T-helper 1 cell treated with Interleukin-12 subunit alpha and Interleukin-12 subunit beta and Interleukin-4 antibody, amounts not matched to agents 30 μg/mL and 1 μg/mL, for 36 hours (primary cell): Measurements from ENCODE around the gene PADI3.
"Not testable (repeated sequence)": the region's sequence is repeated elsewhere in the genome, so short reads cannot be mapped to it uniquely, and the experiment has no call there.

ENCODE experiments used
- H3K27ac Mint-ChIP-seq: one replicate; pipeline ENCODE4 v1.8.0; 2021; ENCODE audit warnings: mild to moderate bottlenecking, mixed read lengths
- H3K27me3 Mint-ChIP-seq: one replicate; pipeline ENCODE4 v1.8.0; 2021; ENCODE audit warnings: low read depth, mixed read lengths
- H3K36me3 Mint-ChIP-seq: one replicate; pipeline ENCODE4 v1.8.0; 2021; ENCODE audit warnings: low read depth, mixed read lengths
- H3K4me1 Mint-ChIP-seq: one replicate; pipeline ENCODE4 v1.8.0; 2021; ENCODE audit warnings: low read depth, mixed read lengths
- H3K4me3 Mint-ChIP-seq: one replicate; pipeline ENCODE4 v1.8.0; 2021; ENCODE audit warnings: mild to moderate bottlenecking, moderate library complexity, mixed read lengths
- H3K9me3 Mint-ChIP-seq: one replicate; pipeline ENCODE4 v1.8.0; 2021; ENCODE audit warnings: mixed read lengths

Gene PADI3

DNA sequence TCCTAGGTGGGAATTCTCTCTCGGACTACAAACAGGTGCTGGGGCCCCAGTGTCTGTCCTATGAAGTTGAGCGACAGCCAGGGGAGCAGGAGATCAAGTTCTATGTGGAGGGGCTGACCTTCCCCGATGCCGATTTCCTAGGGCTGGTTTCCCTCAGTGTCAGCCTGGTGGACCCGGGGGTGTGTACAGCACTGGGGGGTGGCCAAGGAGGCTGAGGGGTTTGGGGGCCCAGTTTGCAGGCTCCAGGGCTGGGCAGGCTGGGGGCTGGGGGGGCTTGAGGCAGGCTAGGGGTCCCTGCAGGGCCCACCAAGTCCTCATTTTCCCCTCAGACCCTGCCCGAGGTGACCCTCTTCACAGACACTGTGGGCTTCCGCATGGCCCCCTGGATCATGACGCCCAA lies 20.3 kb upstream of the PADI3 start:
- no peak overlapping the region for H3K27ac Mint-ChIP-seq
- H3K9me3 Mint-ChIP-seq: no peaks in the 10 kb centered on the region
- no peaks in the 10 kb centered on the region for H3K4me1 Mint-ChIP-seq
- no peaks in the 10 kb centered on the region for H3K36me3 Mint-ChIP-seq
- H3K4me3 Mint-ChIP-seq: no peak overlapping the region
- no peaks in the 10 kb centered on the region for H3K27me3 Mint-ChIP-seq

GRCh38 chr1:17229379-17229778 lies 19.5 kb upstream of the PADI3 start:
- H3K27ac Mint-ChIP-seq: no peak overlapping the region
- H3K4me3 Mint-ChIP-seq: no peak overlapping the region
- H3K36me3 Mint-ChIP-seq: no peaks in the 10 kb centered on the region

GRCh38 chr1:17230106-17230505 lies 18.8 kb upstream of the PADI3 start:
- Mint-ChIP-seq H3K27ac (no peak overlapping the region), H3K4me3 (no peak overlapping the region), H3K9me3 (no peaks in the 10 kb centered on the region), H3K27me3 (no peaks in the 10 kb centered on the region), H3K4me1 (no peaks in the 10 kb centered on the region), H3K36me3 (no peaks in the 10 kb centered on the region)

More at GRCh38 chr1:17229379-17229778, 19.5 kb upstream of the PADI3 start:
- Mint-ChIP-seq H3K4me1 (no peaks in the 10 kb centered on the region), H3K27me3 (no peaks in the 10 kb centered on the region), H3K9me3 (no peaks in the 10 kb centered on the region)

- Mint-ChIP-seq H3K27ac (no peak overlapping the region), H3K27me3 (no peaks in the 10 kb centered on the region), H3K9me3 (no peaks in the 10 kb centered on the region), H3K36me3 (no peaks in the 10 kb centered on the region), H3K4me3 (no peak overlapping the region), H3K4me1 (no peaks in the 10 kb centered on the region)
Measured at GRCh38 chr1:17230671-17231310, 18.1 kb upstream of the PADI3 start.

DNA sequence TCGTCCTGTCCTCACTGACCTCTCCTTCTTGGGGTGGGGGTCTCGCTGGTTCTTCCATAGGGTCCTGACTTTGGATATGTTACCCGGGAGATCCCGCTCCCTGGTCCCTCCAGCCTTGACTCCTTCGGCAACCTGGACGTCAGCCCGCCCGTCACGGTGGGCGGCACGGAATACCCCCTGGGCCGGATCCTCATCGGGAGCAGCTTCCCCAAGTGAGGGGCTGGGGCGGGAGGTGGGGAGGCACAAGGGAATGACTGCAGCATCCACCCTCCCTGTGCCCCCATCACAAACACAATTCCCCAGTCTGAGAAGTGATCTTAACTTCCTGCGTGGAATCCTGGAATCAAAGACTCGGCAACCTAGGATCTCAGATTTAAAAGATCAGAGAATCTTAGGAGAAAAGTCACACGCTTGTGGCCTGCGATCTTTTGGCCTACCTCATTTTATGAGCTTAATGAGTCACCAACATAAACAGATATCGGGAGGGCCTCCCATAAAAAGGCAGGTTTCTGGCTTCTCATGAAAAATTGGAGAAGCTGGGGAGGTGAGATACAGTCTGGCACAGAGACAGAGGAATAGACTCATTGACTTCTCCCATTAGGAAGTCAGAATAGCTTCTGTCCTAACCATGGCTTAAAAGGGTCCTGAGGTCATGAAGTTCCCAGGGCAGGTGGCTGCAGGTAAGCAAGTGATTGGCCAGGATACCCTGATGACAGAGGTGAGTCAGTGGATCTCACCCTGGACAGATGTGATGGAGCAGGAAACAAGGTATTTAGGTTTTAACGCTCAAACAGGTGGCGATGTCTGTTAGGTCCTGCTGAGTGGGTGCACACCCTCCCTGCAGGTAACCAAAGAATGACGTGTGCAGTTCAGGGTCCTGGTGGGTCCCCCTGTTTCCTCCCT lies 15.9 kb upstream of the PADI3 start:
- no peaks in the 10 kb centered on the region for H3K36me3 Mint-ChIP-seq
- H3K4me3 Mint-ChIP-seq: no peak overlapping the region
- no peaks in the 10 kb centered on the region for H3K4me1 Mint-ChIP-seq
- H3K27me3 Mint-ChIP-seq: no peaks in the 10 kb centered on the region
- no peaks in the 10 kb centered on the region for H3K9me3 Mint-ChIP-seq
- H3K27ac Mint-ChIP-seq: no peak overlapping the region

DNA sequence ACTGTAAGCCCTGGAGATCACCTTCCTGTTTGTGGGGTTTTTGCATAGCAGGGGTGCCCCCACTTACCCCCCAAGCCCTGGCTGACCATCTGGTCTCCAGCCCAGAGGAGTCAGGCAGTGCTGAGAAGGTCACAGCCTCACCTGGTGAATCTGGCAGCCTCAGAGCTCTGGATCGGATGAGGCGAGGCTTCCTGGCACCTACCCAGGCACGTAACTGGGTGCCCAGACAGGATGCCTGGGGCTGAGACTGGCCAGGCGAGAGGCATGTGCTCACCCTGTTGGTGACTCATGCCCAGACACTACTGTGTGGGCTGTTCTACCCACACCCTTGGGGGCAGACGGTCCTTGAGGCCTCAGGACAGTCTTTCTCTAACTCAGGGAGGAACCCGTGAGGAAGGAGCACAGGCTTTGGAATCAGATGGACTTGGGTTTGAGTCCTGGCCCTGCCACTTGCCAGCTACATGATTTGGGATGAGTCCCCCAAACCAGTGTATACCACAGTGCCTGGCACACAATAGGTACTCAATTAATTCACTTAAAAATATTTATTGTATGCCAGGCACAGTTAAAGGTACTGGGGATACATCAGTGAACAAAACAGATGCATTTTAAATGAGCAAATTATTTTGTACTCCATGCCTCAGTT lies 15.1 kb upstream of the PADI3 start:
- H3K27ac Mint-ChIP-seq: no peak overlapping the region
- no peak overlapping the region for H3K4me3 Mint-ChIP-seq
- no peaks in the 10 kb centered on the region for H3K36me3 Mint-ChIP-seq
- H3K4me1 Mint-ChIP-seq: no peaks in the 10 kb centered on the region
- H3K9me3 Mint-ChIP-seq: no peaks in the 10 kb centered on the region
- H3K27me3 Mint-ChIP-seq: no peaks in the 10 kb centered on the region

DNA sequence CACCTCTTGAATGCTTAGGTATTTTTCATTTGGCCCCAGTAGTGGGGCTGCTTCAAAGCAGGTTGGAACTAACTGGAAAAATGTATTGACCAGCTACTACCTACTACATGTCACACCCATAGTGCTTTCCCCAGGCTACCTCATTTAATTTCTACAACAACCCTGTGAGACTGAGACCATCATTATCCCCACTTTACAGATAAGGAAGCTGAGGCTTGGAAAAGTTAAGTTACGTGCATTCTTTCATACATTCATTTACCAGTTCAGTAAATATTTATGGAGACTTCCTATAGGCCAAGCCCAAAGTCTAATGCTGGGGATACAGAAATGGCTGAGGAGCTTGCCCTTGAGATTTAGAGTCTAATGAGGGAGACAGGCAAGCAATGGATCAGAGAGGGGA lies 14.5 kb upstream of the PADI3 start:
- Mint-ChIP-seq H3K27ac (no peak overlapping the region), H3K4me3 (no peak overlapping the region)

DNA sequence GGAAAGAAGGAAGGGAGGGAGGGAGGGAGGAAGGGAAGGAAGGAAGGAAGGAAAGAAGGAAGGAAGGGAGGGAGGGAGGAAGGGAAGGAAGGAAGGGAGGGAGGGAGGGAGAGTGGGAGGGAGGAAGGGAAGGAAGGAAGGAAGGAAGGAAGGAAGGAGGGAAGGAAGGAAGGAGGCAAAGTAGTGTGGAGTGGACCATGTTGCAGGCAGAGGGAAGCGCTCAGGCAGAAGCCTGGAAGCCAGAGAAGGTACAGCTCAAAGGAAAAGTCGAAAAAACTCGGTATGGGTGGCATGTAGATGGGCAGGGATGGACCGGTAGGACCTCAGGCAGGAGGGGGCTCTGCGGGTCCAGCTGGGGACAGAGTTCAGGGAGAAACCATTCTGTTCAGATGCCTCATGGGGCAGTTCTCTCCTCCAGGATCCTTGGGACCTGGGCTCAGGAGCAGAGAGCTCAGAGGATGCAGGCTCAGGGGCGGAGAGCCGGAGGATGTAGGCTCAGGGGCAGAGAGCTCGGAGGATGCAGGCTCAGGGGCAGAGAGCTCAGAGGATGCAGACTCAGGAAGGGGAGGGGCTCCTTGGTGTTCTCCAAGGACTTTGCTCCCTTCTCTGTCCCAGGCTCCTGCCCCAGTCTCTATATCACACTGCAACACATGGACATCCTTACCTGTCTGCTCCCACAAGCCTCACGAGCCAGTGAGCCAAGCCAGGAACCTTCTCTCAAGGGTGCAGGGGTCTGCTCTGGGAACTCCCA lies 13.6 kb upstream of the PADI3 start:
- Mint-ChIP-seq H3K4me1 (no peaks in the 10 kb centered on the region), H3K36me3 (no peaks in the 10 kb centered on the region), H3K27me3 (no peaks in the 10 kb centered on the region), H3K27ac (no peak overlapping the region), H3K4me3 (no peak overlapping the region), H3K9me3 (no peaks in the 10 kb centered on the region)

More for the DNA sequence above, 14.5 kb upstream of the PADI3 start:
- Mint-ChIP-seq H3K4me1 (no peaks in the 10 kb centered on the region), H3K36me3 (no peaks in the 10 kb centered on the region), H3K9me3 (no peaks in the 10 kb centered on the region), H3K27me3 (no peaks in the 10 kb centered on the region)

- Mint-ChIP-seq H3K9me3 (no peaks in the 10 kb centered on the region), H3K27ac (no peak overlapping the region), H3K27me3 (no peaks in the 10 kb centered on the region), H3K36me3 (no peaks in the 10 kb centered on the region), H3K4me1 (no peaks in the 10 kb centered on the region), H3K4me3 (no peak overlapping the region)
Measured at GRCh38 chr1:17236779-17237560, 11.9 kb upstream of the PADI3 start.

- no peaks in the 10 kb centered on the region for H3K4me1 Mint-ChIP-seq
- H3K36me3 Mint-ChIP-seq: no peaks in the 10 kb centered on the region
- H3K4me3 Mint-ChIP-seq: no peak overlapping the region
- no peaks in the 10 kb centered on the region for H3K27me3 Mint-ChIP-seq
- no peak overlapping the region for H3K27ac Mint-ChIP-seq
- no peaks in the 10 kb centered on the region for H3K9me3 Mint-ChIP-seq
Measured at GRCh38 chr1:17237561-17237903, 11.4 kb upstream of the PADI3 start.

- H3K4me1 Mint-ChIP-seq: no peaks in the 10 kb centered on the region
- H3K27me3 Mint-ChIP-seq: no peaks in the 10 kb centered on the region
- no peak overlapping the region for H3K27ac Mint-ChIP-seq
- H3K9me3 Mint-ChIP-seq: no peaks in the 10 kb centered on the region
- no peak overlapping the region for H3K4me3 Mint-ChIP-seq
- H3K36me3 Mint-ChIP-seq: no peaks in the 10 kb centered on the region
Measured at GRCh38 chr1:17239420-17239819, 9.5 kb upstream of the PADI3 start.

GRCh38 chr1:17241011-17241779 lies 7.7 kb upstream of the PADI3 start:
- H3K36me3 Mint-ChIP-seq, H3K4me1 Mint-ChIP-seq, H3K4me3 Mint-ChIP-seq, H3K9me3 Mint-ChIP-seq, H3K27me3 Mint-ChIP-seq, H3K27ac Mint-ChIP-seq: not testable (repeated sequence)

GRCh38 chr1:17241780-17242074 lies 7.2 kb upstream of the PADI3 start:
- not testable (repeated sequence) for H3K4me3 Mint-ChIP-seq, H3K27ac Mint-ChIP-seq, H3K9me3 Mint-ChIP-seq, H3K4me1 Mint-ChIP-seq, H3K36me3 Mint-ChIP-seq, H3K27me3 Mint-ChIP-seq
